ENCODE data around the gene RAB10. TPM values are rescaled to one million over a fixed set of nuclear protein-coding genes. Genes with fewer than 3 reads are reported as not detected.
A peak's percentile ranks its signal among the peaks of the same experiment; 100 is the strongest.

The RAB10 gene
- total and polyA plus RNA-seq, 2 of the 13 experiments (the other 11 are each of a cell fraction or from before 2014, with no cell fraction given): 48.2 to 120 TPM

GRCh38 chr2:26033818-26034636, at the start of gene RAB10 (continued):
- TF ChIP-seq KDM2A (CRISPR knock-in tag; IDR thresholded peaks at IDR 0.05; ENCODE audit: borderline replicate concordance, low read depth) (peak; percentile 94), ZBTB40 (IDR thresholded peaks at IDR 0.05) (no peak), ZBTB40 (CRISPR knock-in tag; IDR thresholded peaks at IDR 0.05) (peak; percentile 73; the same call in 1 of the 2 replicates), TFAP4 (IDR thresholded peaks at IDR 0.05; ENCODE audit: borderline replicate concordance, low read depth) (peak; percentile 39; the same call in 1 of the 2 replicates), ZNF607 (CRISPR knock-in tag; IDR thresholded peaks at IDR 0.05; ENCODE audit: borderline replicate concordance) (peak; percentile 75; the same call in 1 of the 2 replicates), ZFP90 (CRISPR knock-in tag; IDR thresholded peaks at IDR 0.05; ENCODE audit: borderline replicate concordance) (peak; percentile 99), ELF4 (CRISPR knock-in tag; IDR thresholded peaks at IDR 0.05; ENCODE audit: borderline replicate concordance) (no peak), CHD4 (IDR thresholded peaks at IDR 0.05; ENCODE audit: borderline replicate concordance, low read length) (no peak), RFXAP (CRISPR knock-in tag; IDR thresholded peaks at IDR 0.05; ENCODE audit: borderline replicate concordance) (peak; percentile 89; the same call in 1 of the 2 replicates), SIN3A (IDR thresholded peaks at IDR 0.05; ENCODE audit: borderline replicate concordance, low read depth, low read length) (peak; percentile 92), HMGXB3 (CRISPR knock-in tag; IDR thresholded peaks at IDR 0.05; ENCODE audit: borderline replicate concordance) (peak; percentile 49; the same call in 1 of the 2 replicates), ZNF431 (CRISPR knock-in tag; IDR thresholded peaks at IDR 0.05; ENCODE audit: borderline replicate concordance, low read depth) (peak; percentile 92; the same call in 1 of the 2 replicates), BORCS8-MEF2B (CRISPR knock-in tag; IDR thresholded peaks at IDR 0.05) (peak; percentile 77)

All from HepG2 (cell line).